ENCODE data around the gene TRIP12.

TRIP12 gene

GRCh38 chr2:229900012-229900411 is 21.8 kb downstream of the TRIP12 start:
- TF ChIP-seq CTCF (IDR thresholded peaks at IDR 0.05) = no peak
- no peaks in the 10 kb centered on the region for H3K27me3 Mint-ChIP-seq (ENCODE audit: low read depth, poor library complexity)
- peaks cover 36% of the 10 kb centered on the region for H3K36me3 Mint-ChIP-seq (ENCODE audit: low read depth)
- no peak overlapping the region for H3K4me3 Mint-ChIP-seq
- H3K9me3 Mint-ChIP-seq = no peaks in the 10 kb centered on the region
- DNase-seq = no peak
- no peak overlapping the region for H3K27ac Mint-ChIP-seq
- H3K4me1 Mint-ChIP-seq = peaks cover 6% of the 10 kb centered on the region

DNA sequence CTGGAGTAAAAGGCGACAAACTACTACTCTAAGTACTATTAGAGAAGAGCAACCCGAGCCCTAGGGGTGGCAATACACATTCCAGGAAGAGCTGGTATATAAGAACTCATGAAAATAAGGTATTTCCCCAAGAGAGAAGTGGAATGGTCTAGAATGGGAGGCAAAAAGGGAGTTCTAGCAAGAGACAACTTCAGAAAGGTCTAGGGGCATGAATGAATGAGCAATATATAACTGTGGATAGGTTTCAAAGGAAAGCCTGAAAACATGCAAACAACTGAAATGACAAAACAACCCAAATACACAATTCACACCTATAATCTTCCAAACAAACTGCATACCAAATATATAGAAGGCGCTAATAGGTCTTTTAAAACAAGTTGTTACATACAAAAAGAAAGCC is 22.2 kb downstream of the TRIP12 start:
- Mint-ChIP-seq H3K9me3 (no peaks in the 10 kb centered on the region), H3K36me3 (ENCODE audit: low read depth) (peaks cover 35% of the 10 kb centered on the region), H3K4me1 (peaks cover 6% of the 10 kb centered on the region), H3K4me3 (no peak overlapping the region), H3K27me3 (ENCODE audit: low read depth, poor library complexity) (no peaks in the 10 kb centered on the region), H3K27ac (no peak overlapping the region)
- no peak for DNase-seq
- no peak for TF ChIP-seq CTCF (IDR thresholded peaks at IDR 0.05)

DNA sequence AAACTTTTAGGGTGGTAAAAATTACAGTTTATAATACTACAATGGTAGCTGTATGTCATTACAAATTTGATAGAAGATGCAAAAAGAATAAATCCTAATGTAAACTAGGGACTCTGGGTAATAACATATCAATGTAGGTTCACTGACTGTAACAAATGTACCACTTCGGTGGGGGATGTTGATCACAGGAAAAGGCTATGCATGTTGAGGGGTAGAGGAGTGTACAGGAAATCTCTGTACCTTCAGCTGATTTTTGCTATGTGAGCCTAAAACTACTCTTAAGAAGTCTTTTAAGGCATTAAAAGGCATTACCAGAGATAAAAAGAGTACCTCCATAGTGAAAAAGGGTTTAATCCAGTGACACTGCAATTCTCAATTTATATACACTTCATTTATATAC is 25.0 kb downstream of the TRIP12 start:
- Mint-ChIP-seq H3K27me3 (ENCODE audit: low read depth, poor library complexity) (no peaks in the 10 kb centered on the region), H3K4me1 (no peaks in the 10 kb centered on the region), H3K9me3 (no peaks in the 10 kb centered on the region), H3K4me3 (no peak overlapping the region), H3K27ac (no peak overlapping the region), H3K36me3 (ENCODE audit: low read depth) (peaks cover 25% of the 10 kb centered on the region)
- TF ChIP-seq CTCF (IDR thresholded peaks at IDR 0.05) = no peak
- DNase-seq = no peak

DNA sequence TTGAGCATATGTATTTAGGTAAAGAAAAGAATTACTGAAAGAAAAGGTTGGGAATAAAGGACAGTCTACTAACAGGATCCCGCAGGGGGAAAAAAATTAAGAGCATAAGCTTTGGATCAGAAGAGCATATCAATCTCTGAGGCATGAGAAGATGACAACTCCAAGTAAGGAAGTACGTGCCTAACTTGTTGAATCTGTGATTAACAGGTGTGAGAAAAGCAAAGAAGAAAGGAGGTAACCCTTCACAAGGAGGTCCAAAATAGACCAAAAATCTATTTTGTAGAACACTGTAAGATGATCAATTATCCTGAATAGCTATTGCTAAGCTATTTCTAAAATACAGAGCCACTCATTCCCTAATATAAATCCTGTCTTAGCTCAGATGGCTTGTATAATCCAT is 32.8 kb downstream of the TRIP12 start:
- TF ChIP-seq CTCF (IDR thresholded peaks at IDR 0.05) = no peak
- Mint-ChIP-seq H3K4me3 (no peak overlapping the region), H3K9me3 (no peaks in the 10 kb centered on the region), H3K4me1 (peaks cover 5% of the 10 kb centered on the region), H3K27ac (no peak overlapping the region), H3K36me3 (ENCODE audit: low read depth) (peaks cover 8% of the 10 kb centered on the region), H3K27me3 (ENCODE audit: low read depth, poor library complexity) (no peaks in the 10 kb centered on the region)
- no peak for DNase-seq

GRCh38 chr2:229888031-229888430 is 33.8 kb downstream of the TRIP12 start:
- Mint-ChIP-seq H3K4me3 (no peak overlapping the region), H3K4me1 (peaks cover 5% of the 10 kb centered on the region), H3K9me3 (no peaks in the 10 kb centered on the region), H3K27me3 (ENCODE audit: low read depth, poor library complexity) (no peaks in the 10 kb centered on the region), H3K36me3 (ENCODE audit: low read depth) (peaks cover 3% of the 10 kb centered on the region), H3K27ac (no peak overlapping the region)
- no peak for DNase-seq
- TF ChIP-seq CTCF (IDR thresholded peaks at IDR 0.05) = no peak

DNA sequence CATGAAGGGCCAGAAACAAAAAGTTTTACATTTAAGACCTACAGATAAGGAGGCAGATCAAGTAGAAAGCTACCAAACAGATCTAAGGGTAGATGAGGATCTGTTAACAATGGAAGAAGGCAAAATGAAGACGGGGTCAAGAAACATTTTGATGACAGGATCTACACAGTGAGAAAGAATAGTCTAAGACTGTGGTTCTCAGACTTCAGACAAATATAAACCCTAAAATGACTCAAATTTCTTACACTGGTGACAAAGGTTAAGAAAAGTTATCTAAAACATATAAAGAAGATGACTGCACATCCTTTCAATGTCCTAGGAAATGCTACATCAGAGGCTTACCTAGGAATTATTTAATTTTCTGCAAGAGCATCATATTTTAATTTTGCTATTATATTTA is 34.4 kb downstream of the TRIP12 start:
- Mint-ChIP-seq H3K9me3 (no peaks in the 10 kb centered on the region), H3K27ac (no peak overlapping the region), H3K4me1 (peaks cover 5% of the 10 kb centered on the region), H3K27me3 (ENCODE audit: low read depth, poor library complexity) (no peaks in the 10 kb centered on the region), H3K36me3 (ENCODE audit: low read depth) (no peaks in the 10 kb centered on the region), H3K4me3 (no peak overlapping the region)
- DNase-seq = no peak
- no peak for TF ChIP-seq CTCF (IDR thresholded peaks at IDR 0.05)
